GM21723 (cell line): ENCODE results near the gene RBM39.
"Not testable (repeated sequence)": the region's sequence is repeated elsewhere in the genome, so short reads cannot be mapped to it uniquely, and the experiment has no call there.

Experiments
- ATAC-seq: cut with Tn5 transposase; IDR thresholded peaks from one replicate; pipeline ENCODE4 v1.9.1; 2021; ENCODE audit warnings: mild to moderate bottlenecking, moderate library complexity; ENCODE audit not compliant: unreplicated experiment

Gene RBM39

GRCh38 chr20:35685368-35685767 lies 56.7 kb downstream of the RBM39 start:
- not testable (repeated sequence) for ATAC-seq

DNA sequence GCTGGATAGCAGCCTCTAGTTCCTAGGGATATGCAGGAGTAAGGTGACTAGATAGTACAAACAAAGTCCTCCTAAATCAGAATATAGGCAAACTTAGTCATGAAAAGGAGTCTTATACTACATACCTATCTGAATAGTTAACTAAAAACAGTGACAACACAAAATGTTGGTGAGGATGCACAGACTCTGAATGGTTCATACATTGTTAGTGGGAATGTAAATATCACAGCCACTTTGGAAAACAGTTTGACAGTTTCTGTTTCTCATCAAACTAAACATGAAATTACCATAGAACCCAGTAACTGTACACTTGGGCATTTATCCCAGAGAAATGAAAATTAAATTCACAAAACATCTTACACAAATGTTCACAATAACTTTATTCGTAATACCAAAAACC lies 60.1 kb downstream of the RBM39 start:
- ATAC-seq, result no peak

DNA sequence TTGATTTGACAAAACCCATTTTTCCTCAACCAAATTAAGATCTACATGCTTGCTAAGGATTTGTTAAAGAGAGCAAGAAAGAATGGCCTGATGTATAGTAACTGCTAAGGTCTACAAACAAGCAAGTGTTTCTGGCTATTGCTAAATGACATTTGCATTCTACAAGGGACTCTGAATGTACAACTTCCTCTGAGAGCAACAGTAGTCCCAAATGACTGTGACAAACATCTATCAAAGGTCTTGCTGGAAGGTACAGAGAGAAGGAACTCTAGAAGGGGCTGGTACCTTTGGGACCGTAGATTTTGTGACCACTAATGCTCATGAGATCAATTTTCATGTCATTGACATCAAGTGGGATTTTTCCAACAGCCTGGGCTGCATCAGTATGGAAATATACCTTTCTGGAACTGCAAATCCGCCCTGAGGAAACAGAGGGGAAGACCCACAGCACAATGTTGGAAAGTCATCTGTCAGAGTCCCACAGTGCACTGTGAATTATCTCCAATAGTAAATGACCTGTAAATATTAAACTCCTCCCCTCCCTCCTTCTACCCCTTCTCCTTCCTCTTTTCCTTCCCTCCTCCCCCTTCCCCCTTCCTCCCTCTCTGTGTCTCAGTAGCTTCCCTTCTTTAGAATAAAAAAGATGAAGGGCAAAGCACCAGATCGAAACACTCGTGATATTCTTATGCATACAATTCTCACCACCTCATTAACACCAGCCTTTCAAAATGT lies 61.4 kb downstream of the RBM39 start:
- ATAC-seq, result no peak

GRCh38 chr20:35674921-35675320 lies 67.1 kb downstream of the RBM39 start:
- ATAC-seq, result no peak

DNA sequence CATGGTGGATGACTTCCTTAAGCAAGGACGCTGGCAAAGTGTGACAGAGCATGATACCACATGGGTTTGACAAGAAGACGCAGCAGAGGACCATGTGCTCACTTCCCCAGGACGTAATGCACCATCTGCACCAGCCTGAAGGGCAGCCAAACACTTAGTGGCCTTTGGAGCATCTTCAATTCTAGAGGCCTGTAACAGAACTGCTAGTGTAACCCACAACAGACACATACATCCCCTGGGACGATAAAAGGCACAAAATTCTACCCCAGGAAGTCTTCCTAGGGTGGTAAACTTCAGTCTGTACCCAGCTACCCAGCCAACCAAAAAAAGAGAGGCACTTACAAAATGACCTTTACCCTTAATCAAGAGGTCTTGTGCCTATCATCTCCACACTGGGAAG lies 68.2 kb downstream of the RBM39 start:
- no peak for ATAC-seq

DNA sequence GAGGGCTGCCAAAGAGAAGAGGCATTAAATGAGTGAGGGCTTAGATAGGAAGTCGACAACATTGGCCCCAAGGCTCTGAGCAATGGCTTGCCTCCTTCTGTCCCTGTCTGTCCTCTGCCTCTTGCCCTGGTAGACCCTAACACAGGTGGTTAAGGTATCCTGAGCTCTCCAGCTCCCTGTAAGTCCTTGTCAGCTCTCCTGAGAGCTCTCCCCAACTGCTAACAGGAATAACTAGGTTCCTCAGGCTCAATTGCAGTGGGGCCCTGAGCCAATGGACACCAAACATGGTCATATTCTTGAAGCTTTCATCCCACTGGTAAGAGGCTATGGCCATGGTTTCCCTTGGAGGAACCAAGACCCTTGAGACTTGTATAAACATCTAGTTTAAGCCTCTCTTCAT lies 72.4 kb downstream of the RBM39 start:
- no peak for ATAC-seq

- ATAC-seq, result no peak
Measured at GRCh38 chr20:35669221-35669620, 72.8 kb downstream of the RBM39 start.

- ATAC-seq, result no peak
Measured at GRCh38 chr20:35665949-35666288, 76.1 kb downstream of the RBM39 start.

DNA sequence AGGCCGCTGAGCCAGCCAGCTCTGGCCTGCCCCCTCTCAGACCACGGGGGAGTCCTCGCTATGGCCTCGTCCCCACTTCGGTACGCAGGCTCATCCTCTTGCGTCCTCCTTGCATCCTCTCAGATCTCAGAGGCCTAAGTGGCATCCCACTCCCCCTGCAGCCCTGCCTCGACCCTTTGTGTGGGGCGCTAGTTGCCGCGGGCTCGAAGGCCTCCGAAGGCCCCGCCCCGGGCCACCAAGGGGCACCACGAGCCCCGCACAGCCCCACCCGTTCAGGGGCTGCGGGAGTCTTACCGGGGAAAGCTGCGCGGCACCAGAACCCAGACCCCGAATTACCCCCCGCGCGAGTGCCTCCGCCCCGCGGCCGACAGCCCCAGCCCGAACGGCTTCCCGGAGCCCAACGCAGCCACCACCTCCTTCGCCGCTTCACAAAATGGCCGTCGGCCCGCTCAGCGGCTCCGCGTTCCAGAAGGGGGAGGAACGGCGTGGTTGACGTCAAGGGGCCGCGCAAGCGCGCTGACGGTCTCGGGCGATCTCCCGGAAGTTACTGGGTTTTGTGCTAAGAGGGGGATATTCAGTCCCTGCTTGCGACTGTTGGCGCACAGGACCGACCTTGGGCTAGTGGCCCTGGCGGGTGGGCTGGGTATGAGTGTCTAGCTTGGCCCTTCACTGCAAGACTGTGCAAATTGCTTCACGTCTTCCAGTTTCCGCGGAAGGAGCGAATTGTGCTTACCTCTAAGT lies 77.4 kb downstream of the RBM39 start, which contains the start of the genes CPNE1 and RBM12:
TSS of gene CPNE1 (minus strand) at position 435 of the 741 bp plus-strand sequence. CDS start 31,977 bp downstream, outside the sequence.
TSS of gene RBM12 (minus strand) at position 435 of the 741 bp plus-strand sequence. CDS start 9,578 bp downstream, outside the sequence.
- peak; percentile 70 for ATAC-seq

GRCh38 chr20:35663516-35664465 lies 78.3 kb downstream of the RBM39 start:
- ATAC-seq, result peak; percentile 35

DNA sequence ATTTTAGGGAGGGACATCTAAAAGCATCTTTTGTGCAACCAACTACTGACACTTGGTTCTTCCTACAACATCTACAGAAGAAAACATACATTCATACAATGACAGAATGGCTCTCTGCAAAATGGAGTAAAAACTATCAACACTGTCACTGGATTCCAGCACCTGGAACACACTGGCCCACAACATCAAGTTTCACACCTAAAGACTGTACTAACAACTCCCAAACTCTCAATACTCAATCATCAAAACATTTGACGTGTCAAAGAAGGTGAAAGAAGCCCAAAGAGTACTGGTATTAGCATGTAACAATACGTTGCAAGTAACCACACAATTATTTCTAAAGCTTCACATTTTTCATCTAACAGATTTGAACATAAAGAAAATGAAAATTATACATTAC lies 79.5 kb downstream of the RBM39 start:
- no peak for ATAC-seq

DNA sequence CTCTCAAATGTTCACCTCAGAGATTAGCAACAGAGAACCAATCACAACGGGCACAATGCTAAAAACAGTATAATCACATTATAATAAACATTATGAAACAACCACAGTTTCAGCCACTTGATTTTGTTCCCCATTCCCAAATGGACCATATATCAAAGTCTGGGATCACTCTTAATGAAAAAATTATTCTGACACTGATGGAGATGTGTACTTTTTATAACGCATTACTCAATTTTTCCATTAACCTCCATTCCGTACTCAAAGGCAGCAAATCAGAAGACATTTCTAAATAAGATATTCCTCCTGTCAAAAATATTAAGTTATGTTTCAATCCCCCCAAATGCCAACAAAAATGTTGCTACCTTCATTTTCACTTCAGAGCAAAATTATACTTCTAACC lies 80.2 kb downstream of the RBM39 start:
- ATAC-seq, result no peak

- no peak for ATAC-seq
Measured at GRCh38 chr20:35661053-35661452, 81.0 kb downstream of the RBM39 start.

- ATAC-seq, result no peak
Measured at GRCh38 chr20:35660122-35660937, 81.7 kb downstream of the RBM39 start.

GRCh38 chr20:35657271-35657670 lies 84.8 kb downstream of the RBM39 start:
- no peak for ATAC-seq

- ATAC-seq, result no peak
Measured at GRCh38 chr20:35654415-35654814, 87.6 kb downstream of the RBM39 start.

- ATAC-seq, result no peak
Measured at GRCh38 chr20:35653893-35654292, 88.2 kb downstream of the RBM39 start.
